Ascending aorta (tissue), 2 donors: ENCODE results near the gene STAB1. TPM values are rescaled to one million over a fixed set of nuclear protein-coding genes. Genes with fewer than 3 reads are reported as not detected.
A peak's percentile ranks its signal among the peaks of the same experiment; 100 is the strongest.

Experiments
- DNase-seq, 2 donors: peaks; one replicate each; pipeline ENCODE4 v3.0.0-alpha.2; 2019; ENCODE audit warnings: low spot score in 2 of 2
- H3K27ac ChIP-seq, 2 donors: fragments of 200-600 bp; sonication (generic); one replicate each; pipeline ENCODE4 v1.5.1; 2016 to 2017; ENCODE audit warnings: mild to moderate bottlenecking in 1 of 2
- H3K27me3 ChIP-seq: fragments of 200-600 bp; sonication (generic); one replicate; pipeline ENCODE4 v1.5.1; 2017
- H3K36me3 ChIP-seq, 2 donors: fragments of 200-600 bp; sonication (generic); one replicate each; pipeline ENCODE4 v1.5.1; 2016
- H3K4me1 ChIP-seq, 2 donors: fragments of 200-600 bp; sonication (generic); one replicate each; pipeline ENCODE4 v1.5.1; 2016 to 2017; ENCODE audit warnings: mild to moderate bottlenecking in 1 of 2
- H3K4me3 ChIP-seq, 2 donors: fragments of 200-600 bp; sonication (generic); one replicate each; pipeline ENCODE4 v1.5.1; 2016 to 2017; ENCODE audit warnings: mild to moderate bottlenecking in 1 of 2
- H3K9me3 ChIP-seq, 2 donors: fragments of 200-600 bp; sonication (generic); one replicate each; pipeline ENCODE4 v1.5.1; 2016
- CTCF ChIP-seq, 3 experiments: fragments of 200-600 bp in 2 of 3; fragments of 450-650 bp in 1 of 3; sonication (generic) in 2 of 3; IDR thresholded peaks; one replicate each; pipeline ENCODE4 v1.5.1; 2016 to 2019; ENCODE audit warnings: antibody characterized with exemption in 3 of 3, mild to moderate bottlenecking in 1 of 3, moderate library complexity in 1 of 3
- intact Hi-C: fragments of 100-400 bp; cut with DNase I; formaldehyde crosslinking; loops from one replicate; pipeline ENCODE4 v1.15.1; 2023
- total RNA-seq: library from RNA; depleted of rRNA; stranded (reverse); fragments of >200 nt; gene quantifications from one replicate; pipeline ENCODE4 v1.1.0, GENCODE V29; 2016

Gene STAB1
- total RNA-seq, 1 donor from 2014 or later, result 363 TPM

GRCh38 chr3:52469001-52469400 lies 26.1 kb upstream of the STAB1 start:
- DNase-seq, result no peak
- H3K9me3 ChIP-seq, result no peaks in the 10 kb centered on the region
- H3K27me3 ChIP-seq, result no peaks in the 10 kb centered on the region
- H3K4me3 ChIP-seq, result no peak overlapping the region
- H3K36me3 ChIP-seq, result peaks cover 51 to 55% of the 10 kb centered on the region in 2 donors
- no peak overlapping the region for H3K27ac ChIP-seq
- no peak for TF ChIP-seq CTCF (IDR thresholded peaks at IDR 0.05)
- H3K4me1 ChIP-seq, result peaks cover 3 to 5% of the 10 kb centered on the region in 2 donors
- intact Hi-C loops, result no loop called here

GRCh38 chr3:52470920-52471319 lies 24.2 kb upstream of the STAB1 start:
- no peak for TF ChIP-seq CTCF (IDR thresholded peaks at IDR 0.05)
- Histone ChIP-seq H3K27ac (no peak overlapping the region), H3K4me3 (no peak overlapping the region), H3K4me1 (peaks cover 3 to 5% of the 10 kb centered on the region in 2 donors), H3K27me3 (no peaks in the 10 kb centered on the region), H3K9me3 (no peaks in the 10 kb centered on the region), H3K36me3 (peaks cover 58 to 63% of the 10 kb centered on the region in 2 donors)
- intact Hi-C loops, result no loop called here
- DNase-seq, result no peak

- TF ChIP-seq CTCF (IDR thresholded peaks at IDR 0.05), result peak; percentile 59 to 68 (median 66)
- Histone ChIP-seq H3K4me1 (peaks cover 3 to 5% of the 10 kb centered on the region in 2 donors), H3K36me3 (peaks cover 65 to 68% of the 10 kb centered on the region in 2 donors), H3K27me3 (no peaks in the 10 kb centered on the region), H3K4me3 (no peak overlapping the region), H3K9me3 (no peaks in the 10 kb centered on the region), H3K27ac (no peak overlapping the region)
- DNase-seq, result peak in 1 of 2 donors; percentile 81
- intact Hi-C loops, result loop anchor here (2.0 kb wide), 1 partner anchor 65 kb away; the partner anchor contains the start of gene UQCC5
Observed at GRCh38 chr3:52471371-52472238, 23.5 kb upstream of the STAB1 start.

GRCh38 chr3:52472239-52473000 lies 22.7 kb upstream of the STAB1 start:
- Histone ChIP-seq H3K9me3 (no peaks in the 10 kb centered on the region), H3K36me3 (peaks cover 71 to 74% of the 10 kb centered on the region in 2 donors), H3K4me3 (no peak overlapping the region), H3K27ac (no peak overlapping the region), H3K4me1 (peaks cover 3 to 5% of the 10 kb centered on the region in 2 donors), H3K27me3 (no peaks in the 10 kb centered on the region)
- intact Hi-C loops, result loop anchor here (2.0 kb wide), 1 partner anchor 64 kb away; the partner anchor contains the start of gene UQCC5
- no peak for DNase-seq
- TF ChIP-seq CTCF (IDR thresholded peaks at IDR 0.05), result no peak

GRCh38 chr3:52473026-52473425 lies 22.1 kb upstream of the STAB1 start:
- Histone ChIP-seq H3K9me3 (no peaks in the 10 kb centered on the region), H3K27me3 (no peaks in the 10 kb centered on the region), H3K36me3 (peaks cover 76 to 79% of the 10 kb centered on the region in 2 donors), H3K4me1 (peaks cover 3 to 5% of the 10 kb centered on the region in 2 donors), H3K27ac (no peak overlapping the region), H3K4me3 (no peak overlapping the region)
- intact Hi-C loops, result loop anchor here (2.0 kb wide), 1 partner anchor 64 kb away; the partner anchor contains the start of gene UQCC5
- TF ChIP-seq CTCF (IDR thresholded peaks at IDR 0.05), result no peak
- no peak for DNase-seq
